OCI-LY7 (cell line): ENCODE data around the gene SSB. TPM values are rescaled to one million over a fixed set of nuclear protein-coding genes. Genes with fewer than 3 reads are reported as not detected.

ENCODE experiments used
- BruUV-seq: library from RNA; stranded (reverse); fragments of 400-500 nt; replicated peaks from 2 replicates; lab custom pipeline; 2021; lab: Mats Ljungman, UMichigan
- CTCF ChIA-PET: fragments of 300-600 bp; sonication (Branson Sonifier 250); formaldehyde crosslinking; loops from one replicate; lab custom pipeline; 2022; ENCODE audit warnings: antibody characterized with exemption; ENCODE audit not compliant: unreplicated experiment; lab: Charles Lee
- POLR2A ChIA-PET: fragments of 300-600 bp; sonication (Branson Sonifier 250); formaldehyde crosslinking; loops from one replicate; lab custom pipeline; 2022; ENCODE audit warnings: antibody characterized with exemption; lab: Charles Lee
- DNase-seq: peaks from one replicate; pipeline ENCODE4 v3.0.0-alpha.2; 2015; ENCODE audit warnings: low spot score
- H2AFZ ChIP-seq: fragments of 200-600 bp; sonication (generic), shearing (Covaris generic); 2 replicates; pipeline ENCODE4 v1.6.1; 2014; ENCODE audit warnings: mild to moderate bottlenecking, antibody characterized with exemption, low read length, moderate library complexity
- H3K27ac ChIP-seq: fragments of 200-600 bp; sonication (generic); 2 replicates; pipeline ENCODE4 v1.5.1; 2014; ENCODE audit warnings: mixed run types, low read depth, mild to moderate bottlenecking, moderate library complexity, low read length, inconsistent platforms; ENCODE audit not compliant: poor library complexity, severe bottlenecking
- H3K36me3 ChIP-seq: fragments of 200-600 bp; sonication (generic); 2 replicates; pipeline ENCODE4 v1.6.1; 2014; ENCODE audit warnings: mild to moderate bottlenecking, antibody characterized with exemption, low read length, moderate library complexity, mixed read lengths; ENCODE audit not compliant: insufficient read depth
- H3K4me1 ChIP-seq: fragments of 200-600 bp; sonication (generic); 2 replicates; pipeline ENCODE4 v1.5.1; 2014; ENCODE audit warnings: mild to moderate bottlenecking, low read length; ENCODE audit not compliant: insufficient read depth, poor library complexity, severe bottlenecking
- H3K4me2 ChIP-seq: fragments of 200-600 bp; sonication (generic); 2 replicates; pipeline ENCODE4 v1.6.1; 2014; ENCODE audit warnings: mild to moderate bottlenecking, low read length
- H3K4me3 ChIP-seq: fragments of 200-600 bp; sonication (generic); 2 replicates; pipeline ENCODE4 v1.5.1; 2014; ENCODE audit warnings: mild to moderate bottlenecking, low read depth, low read length; ENCODE audit not compliant: poor library complexity, severe bottlenecking
- H3K79me2 ChIP-seq: fragments of 200-600 bp; sonication (generic); 2 replicates; pipeline ENCODE4 v1.6.1; 2016; ENCODE audit warnings: low read depth, mild to moderate bottlenecking, low read length, moderate library complexity, mixed read lengths; ENCODE audit not compliant: insufficient read depth
- H3K9me2 ChIP-seq: fragments of 200-600 bp; sonication (generic); 2 replicates; pipeline ENCODE4 v1.6.1; 2016; ENCODE audit warnings: mild to moderate bottlenecking, low read length, mixed read lengths; ENCODE audit not compliant: insufficient read depth
- H3K9me3 ChIP-seq: fragments of 200-600 bp; sonication (generic); 2 replicates; pipeline ENCODE4 v1.6.1; 2014; ENCODE audit warnings: mild to moderate bottlenecking, mixed run types, low read length, mixed read lengths
- H4K20me1 ChIP-seq: fragments of 200-600 bp; sonication (generic); 2 replicates; pipeline ENCODE4 v1.6.1; 2014; ENCODE audit warnings: mild to moderate bottlenecking, antibody characterized with exemption, low read length, moderate library complexity, mixed read lengths; ENCODE audit not compliant: insufficient read depth
- CTCF ChIP-seq: fragments of 200-600 bp; sonication (generic); conservative IDR thresholded peaks from 2 replicates; pipeline ENCODE4 v1.5.1; 2014; ENCODE audit warnings: mild to moderate bottlenecking, antibody characterized with exemption, low read length, moderate library complexity, mixed read lengths
- EZH2phosphoT487 ChIP-seq: fragments of 200-600 bp; sonication (generic); IDR thresholded peaks from 2 replicates; pipeline ENCODE4 v1.6.1; 2018; ENCODE audit warnings: low read depth, borderline replicate concordance, mild to moderate bottlenecking, mixed run types, antibody characterized with exemption, low read length, moderate library complexity, mixed read lengths
- intact Hi-C: fragments of 100-400 bp; cut with micrococcal nuclease; formaldehyde crosslinking; loops from one replicate; pipeline ENCODE4 v1.10.0; 2022; ENCODE audit not compliant: unreplicated experiment
- total RNA-seq, 2 experiments: library from RNA; depleted of rRNA in 1 of 2; stranded (reverse); fragments of >200 nt in 1 of 2; shearing (Covaris generic) in 1 of 2; gene quantifications; 2 replicates each; pipeline ENCODE4 v1.2.3, GENCODE V29; 2014 to 2022

The SSB gene
- total RNA-seq, 2 experiments from 2014 or later, result 126 to 173 TPM

- Histone ChIP-seq H3K27ac (no peak overlapping the region), H3K9me3 (no peaks in the 10 kb centered on the region), H3K4me3 (no peak overlapping the region), H3K79me2 (no peaks in the 10 kb centered on the region), H3K9me2 (no peaks in the 10 kb centered on the region), H3K4me2 (no peak overlapping the region), H2AFZ (no peak overlapping the region), H3K4me1 (no peaks in the 10 kb centered on the region), H4K20me1 (no peaks in the 10 kb centered on the region), H3K36me3 (no peaks in the 10 kb centered on the region)
- no TSS peak for BruUV-seq
- no peak for DNase-seq
- intact Hi-C loops, result no loop called here
- POLR2A ChIA-PET, result no interaction called here
- CTCF ChIA-PET, result no interaction called here
- TF ChIP-seq EZH2phosphoT487 (no peak), CTCF (no peak)
Measured at GRCh38 chr2:169781249-169782013, 17.2 kb upstream of the SSB start.

- H3K9me2 ChIP-seq, result no peaks in the 10 kb centered on the region
- intact Hi-C loops, result no loop called here
- 0 out of 2 replicates have a peak, but pooled peaks have one; percentile 18 for TF ChIP-seq CTCF
- no peak for TF ChIP-seq EZH2phosphoT487
- no peaks in the 10 kb centered on the region for H4K20me1 ChIP-seq
- H3K4me2 ChIP-seq, result no peak overlapping the region
- no peaks in the 10 kb centered on the region for H3K79me2 ChIP-seq
- DNase-seq, result no peak
- no peak overlapping the region for H3K27ac ChIP-seq
- no peak overlapping the region for H2AFZ ChIP-seq
- CTCF ChIA-PET, result no interaction called here
- H3K4me3 ChIP-seq, result no peak overlapping the region
- H3K36me3 ChIP-seq, result no peaks in the 10 kb centered on the region
- H3K4me1 ChIP-seq, result no peaks in the 10 kb centered on the region
- POLR2A ChIA-PET, result no interaction called here
- H3K9me3 ChIP-seq, result no peaks in the 10 kb centered on the region
- no TSS peak for BruUV-seq
Measured at GRCh38 chr2:169782513-169782912, 16.2 kb upstream of the SSB start.

- Histone ChIP-seq H3K4me3 (no peak overlapping the region), H4K20me1 (no peaks in the 10 kb centered on the region), H3K27ac (no peak overlapping the region), H3K4me2 (no peak overlapping the region), H3K36me3 (no peaks in the 10 kb centered on the region), H3K9me2 (no peaks in the 10 kb centered on the region), H3K79me2 (no peaks in the 10 kb centered on the region), H3K9me3 (no peaks in the 10 kb centered on the region), H3K4me1 (no peaks in the 10 kb centered on the region), H2AFZ (no peak overlapping the region)
- no peak for TF ChIP-seq EZH2phosphoT487
- no peak for TF ChIP-seq CTCF
- CTCF ChIA-PET, result no interaction called here
- BruUV-seq, result no TSS peak
- DNase-seq, result no peak
- intact Hi-C loops, result no loop called here
- POLR2A ChIA-PET, result interaction anchor here (0.7 to 1.4 kb wide), 4 partner anchors 12 to 269 kb away, joined by 3 to 7 read pairs (median 4); no protein-coding TSS in a partner anchor
Measured at GRCh38 chr2:169790581-169790980, 8.1 kb upstream of the SSB start.
